GM10248 (cell line): ENCODE data around the gene FARS2.

Source experiments
- CTCF ChIA-PET: fragments of 300-600 bp; sonication (Branson Sonifier 250); formaldehyde crosslinking; extraction: SDS; loops from one replicate; lab custom pipeline; 2021; ENCODE audit warnings: antibody characterized with exemption; lab: Yijun Ruan, JAX
- POLR2A ChIA-PET: fragments of 350-650 bp; sonication (Branson Sonifier 250); formaldehyde crosslinking; extraction: SDS; loops from one replicate; lab custom pipeline; 2020; ENCODE audit warnings: antibody characterized with exemption; lab: Yijun Ruan, JAX
- DNase-seq: peaks from one replicate; pipeline ENCODE4 v3.0.0; 2012; ENCODE audit errors: extremely low spot score
- TF ChIP-seq, protein P1 (sequence below): IDR thresholded peaks from 2 replicates; pipeline ENCODE4 v1.5.1; 2012; ENCODE audit warnings: mild to moderate bottlenecking, low read depth; ENCODE audit errors: extremely low read depth, missing control alignments, control extremely low read depth

FARS2 gene

DNA sequence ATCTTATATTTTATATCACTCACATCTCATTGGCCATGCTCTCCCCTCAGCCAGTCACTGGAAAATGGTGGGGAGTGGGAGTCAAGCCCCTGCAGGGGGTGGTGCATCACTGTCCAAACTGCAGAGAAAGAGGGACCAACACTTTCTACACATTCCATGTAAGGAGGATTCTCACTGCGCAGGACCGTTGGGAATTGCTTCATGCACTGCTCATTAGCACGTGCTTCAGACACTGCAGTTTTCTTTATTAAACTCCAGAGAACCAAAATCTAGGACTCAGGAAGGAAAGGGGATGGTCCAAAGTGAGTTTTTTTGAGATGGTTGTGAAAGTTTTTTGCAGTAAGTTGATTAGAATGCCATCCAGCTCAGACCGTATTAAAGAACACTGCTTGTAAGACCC is 269.8 kb downstream of the FARS2 start:
- ChIA-PET CTCF (no interaction called here), POLR2A (no interaction called here)
- DNase-seq, result no peak
- TF ChIP-seq, protein P1, sequence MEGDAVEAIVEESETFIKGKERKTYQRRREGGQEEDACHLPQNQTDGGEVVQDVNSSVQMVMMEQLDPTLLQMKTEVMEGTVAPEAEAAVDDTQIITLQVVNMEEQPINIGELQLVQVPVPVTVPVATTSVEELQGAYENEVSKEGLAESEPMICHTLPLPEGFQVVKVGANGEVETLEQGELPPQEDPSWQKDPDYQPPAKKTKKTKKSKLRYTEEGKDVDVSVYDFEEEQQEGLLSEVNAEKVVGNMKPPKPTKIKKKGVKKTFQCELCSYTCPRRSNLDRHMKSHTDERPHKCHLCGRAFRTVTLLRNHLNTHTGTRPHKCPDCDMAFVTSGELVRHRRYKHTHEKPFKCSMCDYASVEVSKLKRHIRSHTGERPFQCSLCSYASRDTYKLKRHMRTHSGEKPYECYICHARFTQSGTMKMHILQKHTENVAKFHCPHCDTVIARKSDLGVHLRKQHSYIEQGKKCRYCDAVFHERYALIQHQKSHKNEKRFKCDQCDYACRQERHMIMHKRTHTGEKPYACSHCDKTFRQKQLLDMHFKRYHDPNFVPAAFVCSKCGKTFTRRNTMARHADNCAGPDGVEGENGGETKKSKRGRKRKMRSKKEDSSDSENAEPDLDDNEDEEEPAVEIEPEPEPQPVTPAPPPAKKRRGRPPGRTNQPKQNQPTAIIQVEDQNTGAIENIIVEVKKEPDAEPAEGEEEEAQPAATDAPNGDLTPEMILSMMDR, result no peak

DNA sequence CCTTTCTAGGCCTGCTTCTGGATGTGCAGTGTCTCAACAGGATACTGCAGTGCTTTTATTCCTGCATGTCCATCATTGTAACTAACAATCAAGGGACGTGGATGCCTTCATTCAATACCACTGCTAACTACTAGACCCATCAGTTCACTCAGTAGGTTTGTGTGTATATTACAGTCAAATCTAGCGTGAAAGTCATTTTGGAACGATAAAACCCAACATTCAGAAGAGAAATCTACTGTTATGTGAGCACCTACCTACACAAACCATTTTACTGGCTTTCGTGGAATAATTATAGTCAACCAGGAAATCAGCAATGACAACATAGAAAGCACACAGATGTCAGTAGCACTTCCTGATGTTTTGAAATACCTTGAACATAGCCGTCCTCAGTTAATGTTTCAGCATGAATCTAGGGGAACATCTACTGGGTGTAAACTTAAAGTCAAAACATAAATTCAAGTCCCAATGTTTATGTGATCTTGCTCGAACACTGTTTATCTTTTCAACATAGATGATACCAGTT is 270.6 kb downstream of the FARS2 start:
- ChIA-PET POLR2A (no interaction called here), CTCF (no interaction called here)
- no peak for DNase-seq
- TF ChIP-seq, protein P1, result no peak

DNA sequence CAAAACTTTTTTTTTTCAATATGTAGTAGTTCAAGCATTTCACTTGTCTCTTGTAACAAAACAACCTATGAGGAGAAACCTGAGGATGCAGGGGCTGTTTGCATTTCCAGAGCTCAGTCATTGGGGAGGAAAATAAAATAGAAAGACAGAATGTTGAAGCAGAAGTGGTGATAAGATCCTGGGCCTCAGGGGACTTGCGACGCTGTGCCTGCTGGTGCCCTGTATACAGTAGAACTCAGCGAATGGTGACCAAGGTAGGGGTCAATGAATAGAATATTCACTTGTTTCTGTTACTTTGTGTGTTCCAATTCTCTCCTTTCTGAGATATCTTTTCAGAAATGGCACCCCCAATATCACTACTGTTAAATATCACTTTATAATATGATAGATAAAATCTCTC is 271.6 kb downstream of the FARS2 start:
- ChIA-PET POLR2A (no interaction called here), CTCF (no interaction called here)
- TF ChIP-seq, protein P1, result no peak
- no peak for DNase-seq

DNA sequence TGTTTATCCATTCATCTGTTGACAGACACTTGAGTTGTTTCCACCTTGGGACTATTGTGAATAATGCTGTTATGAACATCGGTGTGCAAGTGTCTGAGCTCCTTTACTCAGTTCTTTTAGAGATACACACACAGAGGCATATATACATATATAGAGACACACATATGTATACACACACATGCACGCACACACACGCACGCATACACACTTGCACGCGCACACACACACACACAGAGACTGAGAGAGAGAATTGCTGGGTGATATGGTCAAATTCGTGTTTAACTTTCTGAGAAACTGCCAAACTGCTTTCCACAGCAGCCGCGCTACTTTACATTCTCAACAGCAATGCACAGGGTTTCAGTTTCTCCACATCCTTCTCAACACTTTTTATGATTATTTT is 273.3 kb downstream of the FARS2 start:
- POLR2A ChIA-PET, result no interaction called here
- DNase-seq, result no peak
- CTCF ChIA-PET, result interaction anchor here (1.4 kb wide), 1 partner anchor 9 kb away, joined by 4 read pairs; no protein-coding TSS in a partner anchor
- TF ChIP-seq, protein P1, result no peak

DNA sequence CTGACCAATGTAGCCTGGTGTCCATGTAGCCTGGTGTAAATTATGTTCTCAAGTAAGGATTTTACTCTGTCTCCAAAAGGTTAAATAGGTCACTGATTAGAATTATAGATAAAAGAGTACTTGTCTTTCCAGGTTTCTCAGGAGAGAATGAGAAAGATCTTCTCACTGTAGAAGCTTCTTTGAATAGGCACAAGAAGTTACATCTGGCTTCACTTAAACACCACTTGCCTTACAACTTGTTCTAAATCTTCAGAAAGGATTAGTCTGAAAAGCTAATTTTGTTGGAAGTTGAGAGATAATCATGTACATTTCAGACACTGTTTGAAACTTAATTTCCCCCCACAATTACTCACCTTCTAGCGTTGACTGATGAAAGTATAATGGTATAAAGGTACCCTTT is 275.3 kb downstream of the FARS2 start:
- TF ChIP-seq, protein P1, result no peak
- POLR2A ChIA-PET, result no interaction called here
- CTCF ChIA-PET, result interaction anchor here (1.4 kb wide), 1 partner anchor 8 kb away, joined by 4 read pairs; no protein-coding TSS in a partner anchor
- DNase-seq, result no peak

DNA sequence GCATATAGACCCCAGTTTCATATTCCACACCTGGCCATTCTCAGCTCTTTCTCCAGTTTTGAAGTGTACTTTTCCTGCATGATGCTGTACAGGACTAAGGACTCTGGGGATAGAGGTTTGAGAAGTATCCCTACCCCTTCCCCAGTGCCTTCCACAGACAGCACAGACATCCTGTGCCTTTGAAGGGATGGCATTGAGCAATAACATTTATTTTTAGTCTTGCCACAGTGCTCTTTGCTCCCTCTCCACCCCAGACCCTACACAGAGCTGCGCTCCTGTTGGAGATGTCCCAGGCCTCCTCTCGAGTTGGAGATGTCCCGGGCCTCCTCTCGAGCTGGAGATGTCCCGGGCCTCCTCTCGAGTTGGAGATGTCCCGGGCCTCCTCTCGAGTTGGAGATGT is 275.8 kb downstream of the FARS2 start:
- DNase-seq, result no peak
- TF ChIP-seq, protein P1, result no peak
- POLR2A ChIA-PET, result no interaction called here
- CTCF ChIA-PET, result interaction anchor here (1.4 kb wide), 1 partner anchor 9 kb away, joined by 4 read pairs; no protein-coding TSS in a partner anchor
